GM23338 (cell line): ENCODE results near the gene KAT6B. TPM values are rescaled to one million over a fixed set of nuclear protein-coding genes. Genes with fewer than 3 reads are reported as not detected.

Source experiments
- ATAC-seq: fragments of 200-7000 bp; cut with Tn5 transposase; 3 replicates; pipeline ENCODE4 v1.9.1; 2020
- DNase-seq: peaks from one replicate; pipeline ENCODE4 v3.0.0-alpha.2; 2015; ENCODE audit warnings: low spot score
- H2AFZ ChIP-seq: fragments of 200-600 bp; sonication (generic); 2 replicates; pipeline ENCODE4 v1.8.0; 2016; ENCODE audit warnings: antibody characterized with exemption, mild to moderate bottlenecking, moderate library complexity
- H3F3A ChIP-seq: fragments of 200-600 bp; sonication (generic); replicated peaks from 2 replicates; pipeline ENCODE4 v1.8.0; 2017; ENCODE audit warnings: antibody characterized with exemption, mixed run types, low read depth
- H3K27ac ChIP-seq: fragments of 200-600 bp; sonication (generic); 2 replicates; pipeline ENCODE4 v1.6.1; 2016; ENCODE audit warnings: low read depth
- H3K27me3 ChIP-seq: fragments of 200-600 bp; sonication (generic); 2 replicates; pipeline ENCODE4 v1.8.0; 2016; ENCODE audit warnings: mild to moderate bottlenecking, mixed run types, moderate library complexity; ENCODE audit not compliant: insufficient read depth
- H3K36me3 ChIP-seq: fragments of 200-600 bp; sonication (generic); 2 replicates; pipeline ENCODE4 v1.8.0; 2016; ENCODE audit warnings: mild to moderate bottlenecking; ENCODE audit not compliant: insufficient read depth
- H3K4me1 ChIP-seq: fragments of 200-600 bp; sonication (generic); 2 replicates; pipeline ENCODE4 v1.8.0; 2016; ENCODE audit warnings: mild to moderate bottlenecking, moderate library complexity; ENCODE audit not compliant: insufficient read depth
- H3K4me2 ChIP-seq: fragments of 200-600 bp; sonication (generic); 2 replicates; pipeline ENCODE4 v1.7.1; 2017; ENCODE audit warnings: mixed run types
- H3K4me3 ChIP-seq: fragments of 200-600 bp; sonication (generic); 2 replicates; pipeline ENCODE4 v1.6.1; 2016; ENCODE audit warnings: mixed run types
- H3K79me2 ChIP-seq: fragments of 200-600 bp; sonication (generic); replicated peaks from 2 replicates; pipeline ENCODE4 v1.8.0; 2017; ENCODE audit warnings: mild to moderate bottlenecking; ENCODE audit not compliant: insufficient read depth
- H3K9me2 ChIP-seq: fragments of 200-600 bp; sonication (generic); 2 replicates; pipeline ENCODE4 v1.8.0; 2017; ENCODE audit not compliant: insufficient read depth
- H4K20me1 ChIP-seq: fragments of 200-600 bp; sonication (generic); replicated peaks from 2 replicates; pipeline ENCODE4 v1.8.0; 2017; ENCODE audit warnings: mild to moderate bottlenecking; ENCODE audit not compliant: insufficient read depth
- H3K27ac Mint-ChIP-seq: 2 replicates; pipeline ENCODE4 v1.8.0; 2020; ENCODE audit warnings: inconsistent platforms, mild to moderate bottlenecking, moderate library complexity, mixed read lengths
- H3K27me3 Mint-ChIP-seq: 3 replicates; pipeline ENCODE4 v1.8.0; 2022; ENCODE audit warnings: low read depth, mild to moderate bottlenecking, moderate library complexity, mixed read lengths, inconsistent platforms; ENCODE audit not compliant: insufficient read depth, poor library complexity
- H3K36me3 Mint-ChIP-seq: 3 replicates; pipeline ENCODE4 v1.8.0; 2021; ENCODE audit warnings: low read depth, mild to moderate bottlenecking, inconsistent platforms, moderate library complexity, mixed read lengths
- H3K4me1 Mint-ChIP-seq: 3 replicates; pipeline ENCODE4 v1.8.0; 2020; ENCODE audit warnings: mild to moderate bottlenecking, inconsistent platforms, mixed read lengths
- H3K4me3 Mint-ChIP-seq: 3 replicates; pipeline ENCODE4 v1.8.0; 2021; ENCODE audit warnings: moderate library complexity, mild to moderate bottlenecking, inconsistent platforms, mixed read lengths
- H3K9me3 Mint-ChIP-seq: 3 replicates; pipeline ENCODE4 v1.8.0; 2020; ENCODE audit warnings: moderate library complexity, mild to moderate bottlenecking, inconsistent platforms, mixed read lengths
- ETS1 ChIP-seq: IDR thresholded peaks from 2 replicates; pipeline ENCODE4 v1.6.1; 2016; ENCODE audit warnings: antibody characterized with exemption
- JUNB ChIP-seq: IDR thresholded peaks from one replicate; pipeline ENCODE4 v1.6.1; 2016; ENCODE audit warnings: antibody characterized with exemption; ENCODE audit not compliant: unreplicated experiment
- NANOG ChIP-seq: IDR thresholded peaks from 2 replicates; pipeline ENCODE4 v1.6.1; 2016; ENCODE audit warnings: antibody characterized with exemption, borderline replicate concordance
- POLR2AphosphoS5 ChIP-seq: IDR thresholded peaks from 2 replicates; pipeline ENCODE4 v1.6.1; 2016; ENCODE audit warnings: antibody characterized with exemption, low read depth
- ZNF331 ChIP-seq: fragments of 250-450 bp; sonication (Bioruptor Pico); IDR thresholded peaks from 2 replicates; pipeline ENCODE4 v1.5.0; 2020; ENCODE audit warnings: low read depth, mild to moderate bottlenecking, moderate library complexity
- ZNF462 ChIP-seq: fragments of 250-450 bp; sonication (Bioruptor Pico); IDR thresholded peaks from 2 replicates; pipeline ENCODE4 v1.5.0; 2020; ENCODE audit warnings: mild to moderate bottlenecking, moderate library complexity
- polyA plus RNA-seq: library from polyadenylated mRNA; unstranded; fragments of >200 nt; fragmentation: Nextera tagmentation; extraction: Ambion mirVana; gene quantifications from 2 replicates; pipeline ENCODE4 v1.2.1, GENCODE V29; 2016
- total RNA-seq: library from RNA; depleted of rRNA; stranded (reverse); fragments of >200 nt; shearing (Covaris generic); gene quantifications from 2 replicates; pipeline ENCODE4 v1.2.3, GENCODE V29; 2014

KAT6B gene
- total and polyA plus RNA-seq, 2 experiments from 2014 or later, result 21.3 to 31.4 TPM

- Mint-ChIP-seq H3K4me3 (no peak overlapping the region), H3K4me1 (peaks cover 15% of the 10 kb centered on the region; the same call in 2 of the 3 replicates), H3K9me3 (peaks cover 22% of the 10 kb centered on the region), H3K27ac (peak overlapping the region; percentile 88), H3K36me3 (peaks cover 14% of the 10 kb centered on the region), H3K27me3 (peaks cover 2% of the 10 kb centered on the region)
- Histone ChIP-seq H3K4me2 (no peak overlapping the region), H3K79me2 (peaks cover 70% of the 10 kb centered on the region), H3K4me1 (peaks cover 12% of the 10 kb centered on the region), H2AFZ (no peak overlapping the region), H3K27me3 (no peaks in the 10 kb centered on the region), H3F3A (no peaks in the 10 kb centered on the region), H4K20me1 (0 out of 2 replicates have a peak, but pooled peaks cover 4% of the 10 kb centered on the region), H3K9me2 (no peaks in the 10 kb centered on the region), H3K27ac (0 out of 2 replicates have a peak overlapping the region, but pooled peaks have one; percentile 0), H3K36me3 (no peaks in the 10 kb centered on the region), H3K4me3 (no peak overlapping the region)
- ATAC-seq (peak; percentile 43; the same call in 1 of the 3 replicates), DNase-seq (no peak)
- TF ChIP-seq ZNF462 (CRISPR knock-in tag) (no peak), ZNF331 (no peak), POLR2AphosphoS5 (no peak), JUNB (no peak)
Observed at GRCh38 chr10:74917481-74918077, 91.2 kb downstream of the KAT6B start.

GRCh38 chr10:74919671-74920070 lies 93.3 kb downstream of the KAT6B start:
- no peak overlapping the region for H3K27ac Mint-ChIP-seq
- H3F3A ChIP-seq, result no peaks in the 10 kb centered on the region
- no peak overlapping the region for H3K4me3 ChIP-seq
- H3K27me3 Mint-ChIP-seq, result peaks cover 2% of the 10 kb centered on the region
- H3K36me3 Mint-ChIP-seq, result peaks cover 14% of the 10 kb centered on the region
- ATAC-seq (no peak), DNase-seq (no peak)
- no peaks in the 10 kb centered on the region for H3K36me3 ChIP-seq
- no peaks in the 10 kb centered on the region for H3K27me3 ChIP-seq
- peaks cover 29% of the 10 kb centered on the region for H3K4me1 ChIP-seq
- no peak overlapping the region for H3K4me2 ChIP-seq
- peaks cover 31% of the 10 kb centered on the region for H3K4me1 Mint-ChIP-seq
- H2AFZ ChIP-seq, result no peak overlapping the region
- 0 out of 2 replicates have a peak, but pooled peaks cover 4% of the 10 kb centered on the region for H4K20me1 ChIP-seq
- H3K79me2 ChIP-seq, result peaks cover 82% of the 10 kb centered on the region
- no peaks in the 10 kb centered on the region for H3K9me2 ChIP-seq
- H3K4me3 Mint-ChIP-seq, result no peak overlapping the region
- H3K9me3 Mint-ChIP-seq, result peaks cover 22% of the 10 kb centered on the region
- H3K27ac ChIP-seq, result no peak overlapping the region
- no peak for TF ChIP-seq NANOG
- TF ChIP-seq ETS1, result no peak
